Activated naive CD4-positive, alpha-beta T cell treated with anti-CD3 and anti-CD28 coated beads, Interleukin-2, amount 50 U/mL, for 16 hours (primary cell): ENCODE data around the gene SUGP2.
A peak's percentile ranks its signal among the peaks of the same experiment; 100 is the strongest.

Source experiments
- DNase-seq: peaks from one replicate; pipeline ENCODE4 v3.0.0-alpha.2; 2020

The SUGP2 gene

GRCh38 chr19:19033426-19034203, at the start of gene SUGP2, which contains the start of gene ARMC6:
TSS of gene SUGP2 (minus strand) at chr19:19033517. CDS start at chr19:19031071, 2,446 bp downstream.
TSS of gene ARMC6 (plus strand) at chr19:19033603. CDS start at chr19:19034210, 607 bp downstream.
- peak; percentile 90 for DNase-seq

- DNase-seq: no peak
Observed at GRCh38 chr19:19081642-19082151, 48.4 kb upstream of the SUGP2 start.

GRCh38 chr19:19079571-19079970, 46.3 kb upstream of the SUGP2 start:
- DNase-seq: no peak

GRCh38 chr19:19078801-19079200, 45.5 kb upstream of the SUGP2 start:
- no peak for DNase-seq

GRCh38 chr19:19077103-19077502, 43.8 kb upstream of the SUGP2 start:
- DNase-seq: no peak

GRCh38 chr19:19076476-19076875, 43.2 kb upstream of the SUGP2 start:
- DNase-seq: no peak

GRCh38 chr19:19075126-19075525, 41.8 kb upstream of the SUGP2 start:
- no peak for DNase-seq

GRCh38 chr19:19074196-19074882, 41.0 kb upstream of the SUGP2 start:
- DNase-seq: no peak

- DNase-seq: no peak
Observed at GRCh38 chr19:19071897-19072296, 38.6 kb upstream of the SUGP2 start.

GRCh38 chr19:19068659-19069654, 35.6 kb upstream of the SUGP2 start:
- DNase-seq: no peak

GRCh38 chr19:19067276-19068072, 34.2 kb upstream of the SUGP2 start:
- no peak for DNase-seq

- DNase-seq: peak; percentile 31
Observed at GRCh38 chr19:19064811-19065745, 31.8 kb upstream of the SUGP2 start.

GRCh38 chr19:19064098-19064722, 30.9 kb upstream of the SUGP2 start:
- DNase-seq: no peak

GRCh38 chr19:19063183-19064097, 30.1 kb upstream of the SUGP2 start, which contains the start of gene SLC25A42:
TSS of gene SLC25A42 (plus strand) at chr19:19063994. CDS start at chr19:19096125, 32,131 bp downstream.
- DNase-seq: peak; percentile 99

GRCh38 chr19:19062454-19063182, 29.3 kb upstream of the SUGP2 start:
- DNase-seq: no peak

- DNase-seq: no peak
Observed at GRCh38 chr19:19061506-19061905, 28.2 kb upstream of the SUGP2 start.

- no peak for DNase-seq
Observed at GRCh38 chr19:19059837-19060611, 26.7 kb upstream of the SUGP2 start.
